ENCODE measurements around the gene PTPN9.
"Not testable (repeated sequence)": the region's sequence is repeated elsewhere in the genome, so short reads cannot be mapped to it uniquely, and the experiment has no call there.

PTPN9 gene

GRCh38 chr15:75578173-75578947 lies 755 bp downstream of the PTPN9 start:
- no peak for DNase-seq (ENCODE audit: insufficient read length, low spot score)
- no peak for TF ChIP-seq CTCF (IDR thresholded peaks at IDR 0.05; ENCODE audit: insufficient read depth, missing control alignments)
- FAIRE-seq: no peak

DNA sequence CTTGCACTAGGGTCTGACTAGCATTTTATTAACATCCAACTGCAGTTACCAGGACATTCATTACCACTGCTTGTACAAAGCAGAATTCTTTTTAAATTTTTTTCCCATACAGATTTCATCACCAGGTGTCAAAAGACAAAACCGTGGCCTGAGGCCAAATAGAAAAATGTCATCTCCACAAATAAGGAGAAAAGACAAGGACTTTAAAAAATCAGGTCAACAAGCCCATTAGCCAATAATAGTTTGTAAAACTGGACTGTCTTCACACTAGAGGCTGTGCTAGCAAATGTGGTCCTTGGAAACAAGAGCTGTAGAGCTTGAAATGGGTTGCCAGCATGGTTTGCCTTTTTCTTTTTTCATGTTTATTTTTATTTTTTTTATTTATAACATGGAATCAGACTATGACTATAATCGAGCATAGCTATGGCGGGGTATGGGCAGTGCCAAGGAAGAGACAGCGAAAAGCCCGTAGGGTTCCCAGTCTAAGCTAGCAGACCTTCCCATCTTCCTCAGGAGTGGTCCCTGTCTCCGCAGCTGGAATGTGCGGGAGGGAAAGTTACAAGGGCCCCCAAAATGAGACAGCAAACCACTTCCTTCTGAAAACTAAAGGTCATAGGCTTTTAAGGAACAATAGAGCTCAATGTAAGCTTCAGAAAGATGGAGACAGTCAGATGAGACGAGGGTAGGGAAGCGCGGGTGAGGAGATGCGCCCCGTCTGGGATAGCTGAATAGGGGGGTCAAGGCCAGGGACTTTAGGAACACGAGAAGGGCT lies 1.5 kb downstream of the PTPN9 start:
- no peak for TF ChIP-seq CTCF (IDR thresholded peaks at IDR 0.05; ENCODE audit: insufficient read depth, missing control alignments)
- FAIRE-seq: no peak
- DNase-seq (ENCODE audit: insufficient read length, low spot score): no peak

- DNase-seq (ENCODE audit: insufficient read length, low spot score) (no peak), FAIRE-seq (no peak)
- no peak for TF ChIP-seq CTCF (IDR thresholded peaks at IDR 0.05; ENCODE audit: insufficient read depth, missing control alignments)
Observed at GRCh38 chr15:75573648-75574384, 5.3 kb downstream of the PTPN9 start.

DNA sequence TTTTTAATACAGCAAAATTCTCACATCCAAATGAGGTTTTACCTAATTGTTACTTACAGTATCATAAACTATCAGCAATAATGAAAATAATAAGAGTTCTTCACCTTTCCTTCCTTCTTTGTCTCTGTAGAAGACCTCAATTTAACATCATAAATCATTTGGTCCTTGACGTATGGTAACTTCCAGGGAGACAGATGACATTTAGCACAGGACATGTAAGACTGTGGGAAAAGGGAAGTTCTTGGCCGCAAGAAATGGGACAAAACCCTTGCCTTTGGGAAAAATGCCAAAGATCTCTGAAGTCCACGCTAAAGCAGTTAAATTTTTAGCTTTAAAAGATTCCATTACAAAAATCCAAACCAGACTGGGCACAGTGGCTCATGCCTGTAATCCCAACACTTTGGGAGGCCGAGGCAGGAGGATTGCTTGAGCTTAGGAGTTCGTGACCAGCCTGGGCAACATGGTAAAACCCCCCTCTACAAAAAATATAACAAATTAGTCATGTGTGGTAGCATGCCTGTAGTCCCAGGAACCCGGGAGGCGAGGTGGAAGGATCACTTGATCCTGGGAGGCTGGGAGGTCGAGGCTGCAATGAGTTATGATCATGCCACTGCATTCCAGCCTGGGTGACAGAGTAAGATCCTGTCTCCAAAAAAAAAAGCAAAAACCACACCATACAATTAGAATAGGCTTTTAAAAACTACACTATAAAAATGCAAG lies 8.8 kb downstream of the PTPN9 start:
- no peak for DNase-seq (ENCODE audit: insufficient read length, low spot score)
- no peak for TF ChIP-seq CTCF (IDR thresholded peaks at IDR 0.05; ENCODE audit: insufficient read depth, missing control alignments)
- FAIRE-seq: no peak

DNA sequence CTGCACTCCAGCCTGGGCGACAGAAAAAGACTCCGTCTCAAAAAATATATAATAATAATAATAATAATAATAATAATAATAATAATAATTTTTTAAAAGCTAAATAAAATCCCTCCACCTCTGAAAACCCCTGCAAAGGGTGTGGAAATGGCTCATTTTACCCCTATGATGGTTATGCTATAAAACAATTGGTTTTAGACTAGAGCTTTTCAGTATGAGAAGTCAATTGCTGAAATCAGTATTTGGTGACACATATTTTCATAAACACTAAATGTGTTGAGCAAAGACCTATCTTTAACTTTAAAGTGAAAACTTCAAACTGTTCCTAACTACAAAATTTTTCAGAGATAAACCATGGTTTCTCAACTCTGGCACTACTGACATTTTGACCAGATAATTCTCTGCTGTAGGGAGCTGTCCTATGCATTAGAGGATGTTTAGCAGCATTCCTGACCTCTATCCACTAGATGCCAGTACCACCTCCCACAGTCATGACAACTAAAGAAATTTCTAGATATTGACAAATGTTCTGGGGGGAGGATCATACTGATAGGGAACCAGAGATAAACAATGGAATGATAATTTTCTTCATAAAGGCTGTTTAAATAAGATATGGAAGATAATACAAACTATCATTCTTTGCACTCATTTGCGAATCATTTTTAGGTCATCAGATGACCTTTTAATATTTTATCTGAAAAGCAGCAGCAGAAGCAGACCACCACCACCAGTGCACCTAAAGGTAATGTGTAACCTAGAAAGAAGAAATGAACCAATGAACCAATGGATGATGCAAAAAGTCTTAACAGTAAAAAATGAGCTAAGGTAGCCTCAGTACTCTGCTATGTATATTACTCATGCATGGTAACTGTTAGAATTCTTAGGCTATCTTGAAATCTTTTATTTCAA lies 13.8 kb downstream of the PTPN9 start:
- no peak for DNase-seq (ENCODE audit: insufficient read length, low spot score)
- FAIRE-seq: no peak
- TF ChIP-seq CTCF (IDR thresholded peaks at IDR 0.05; ENCODE audit: insufficient read depth, missing control alignments): no peak

DNA sequence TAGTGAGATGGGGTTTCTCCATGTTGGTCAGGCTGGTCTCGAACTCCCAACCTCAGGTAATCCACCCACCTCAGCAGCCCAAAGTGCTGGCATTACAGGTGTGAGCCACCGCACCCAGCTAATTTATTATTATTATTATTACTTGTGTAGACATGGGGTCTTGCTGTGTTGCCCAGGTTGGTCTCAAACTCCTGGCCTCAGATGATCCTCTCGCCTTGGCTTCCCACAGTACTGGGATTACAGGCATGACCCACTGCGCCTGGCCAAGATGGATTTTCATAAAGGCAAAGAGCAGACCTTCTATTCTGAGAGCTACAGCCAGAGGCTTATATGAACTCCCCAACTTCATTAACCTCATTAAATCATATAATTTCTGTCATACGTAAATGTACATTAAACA lies 17.2 kb downstream of the PTPN9 start:
- DNase-seq (ENCODE audit: insufficient read length, low spot score) (no peak), FAIRE-seq (no peak)
- no peak for TF ChIP-seq CTCF (IDR thresholded peaks at IDR 0.05; ENCODE audit: insufficient read depth, missing control alignments)

DNA sequence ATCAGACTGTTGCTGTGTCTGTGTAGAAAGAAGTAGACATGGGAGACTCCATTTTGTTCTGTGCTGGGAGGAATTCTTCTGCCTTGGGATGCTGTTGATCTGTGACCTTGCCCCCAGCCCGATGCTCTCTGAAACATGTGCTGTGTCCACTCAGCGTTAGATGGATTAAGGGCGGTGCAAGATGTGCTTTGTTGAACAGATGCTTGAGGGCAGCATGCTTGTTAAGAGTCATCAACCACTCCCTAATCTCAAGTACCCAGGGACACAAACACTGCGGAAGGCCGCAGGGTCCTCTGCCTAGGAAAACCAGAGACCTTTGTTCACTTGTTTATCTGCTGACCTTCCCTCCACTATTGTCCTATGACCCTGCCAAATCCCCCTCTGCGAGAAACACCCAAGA lies 19.8 kb downstream of the PTPN9 start:
- DNase-seq (ENCODE audit: insufficient read length, low spot score); FAIRE-seq: not testable (repeated sequence)

DNA sequence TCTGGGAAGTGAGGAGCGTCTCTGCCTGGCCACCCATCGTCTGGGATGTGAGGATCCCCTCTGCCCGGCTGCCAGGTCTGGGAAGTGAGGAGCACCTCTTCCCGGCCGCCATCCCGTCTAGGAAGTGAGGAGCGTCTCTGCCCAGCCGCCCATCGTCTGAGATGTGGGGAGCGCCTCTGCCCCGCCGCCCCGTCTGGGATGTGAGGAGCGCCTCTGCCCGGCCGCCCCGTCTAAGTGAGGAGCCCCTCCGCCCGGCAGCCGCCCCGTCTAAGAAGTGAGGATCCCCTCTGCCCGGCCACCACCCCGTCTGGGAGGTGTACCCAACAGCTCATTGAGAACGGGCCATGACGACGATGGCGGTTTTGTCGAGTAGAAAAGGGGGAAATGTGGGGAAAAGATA lies 20.2 kb downstream of the PTPN9 start:
- not testable (repeated sequence) for FAIRE-seq; DNase-seq (ENCODE audit: insufficient read length, low spot score)

Measured in D721Med (cell line).